IPS DF 4.7 (cell line): Measurements from ENCODE around the gene PLGLB1.
"Not testable (repeated sequence)": the region's sequence is repeated elsewhere in the genome, so short reads cannot be mapped to it uniquely, and the experiment has no call there.

Source experiments
- DNase-seq: peaks from one replicate; pipeline ENCODE4 v3.0.0-alpha.2; 2013; ENCODE audit warnings: low spot score; ENCODE audit errors: extremely low read depth

PLGLB1 gene

DNA sequence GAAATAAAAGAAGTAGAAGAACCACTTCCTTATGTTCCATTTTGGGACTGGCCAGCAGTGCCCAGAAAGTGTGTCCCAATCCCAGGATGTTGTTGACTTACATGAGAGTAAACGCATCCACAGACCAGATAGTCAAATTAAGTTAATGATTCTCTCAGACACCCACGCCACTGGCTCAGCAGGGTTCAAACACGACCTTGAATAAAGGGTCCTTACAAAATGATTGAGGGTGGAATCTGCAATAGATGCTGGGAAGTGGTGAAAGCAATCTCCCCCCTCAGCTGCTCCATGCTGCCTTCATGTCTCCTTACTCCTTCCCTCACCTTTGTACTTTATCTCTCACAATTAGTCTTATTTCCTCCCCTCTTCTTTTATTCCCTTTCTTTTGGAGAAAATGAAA, at the start of gene PLGLB1:
Gene PLGLB1 (minus strand): TSS at position 101 of the 400 bp plus-strand sequence. CDS start 61 bp downstream, at position 40.
- not testable (repeated sequence) for DNase-seq

DNA sequence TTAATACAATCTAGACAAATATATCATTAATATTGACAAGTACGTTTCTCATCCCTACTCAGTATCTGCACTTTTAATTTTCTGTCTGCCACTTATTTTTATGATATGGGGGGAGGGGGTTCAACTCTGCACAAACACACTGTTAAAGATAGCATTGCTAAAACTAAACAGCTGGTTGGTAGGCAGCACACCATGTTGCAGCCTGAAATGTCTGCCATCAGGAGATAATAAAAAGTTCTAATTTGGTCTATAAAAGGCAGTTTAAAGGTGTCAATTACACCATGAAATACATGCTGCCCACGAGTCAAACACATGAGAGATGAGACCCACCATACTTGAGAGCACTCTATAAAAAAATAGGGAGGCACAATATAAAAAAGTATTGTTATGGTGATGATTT, 42.7 kb upstream of the PLGLB1 start:
- not testable (repeated sequence) for DNase-seq

DNA sequence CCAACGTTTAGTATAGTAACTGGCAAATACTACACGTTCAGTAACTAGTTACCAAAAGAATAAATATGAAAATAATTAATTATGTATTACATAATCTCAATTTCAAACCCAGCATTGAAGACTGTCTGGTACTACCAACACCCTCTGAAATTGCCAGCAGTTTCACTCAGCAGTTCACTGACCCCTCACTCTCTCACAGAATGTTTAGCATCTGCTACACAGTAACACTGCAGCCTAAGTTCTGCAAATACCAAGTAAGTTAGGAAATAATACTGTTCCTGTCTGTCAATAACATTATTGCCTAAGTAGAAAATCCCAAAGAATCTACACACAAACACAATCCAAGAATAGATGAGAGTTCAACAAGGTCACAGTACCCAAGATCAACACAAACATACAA, 41.8 kb upstream of the PLGLB1 start:
- not testable (repeated sequence) for DNase-seq

DNA sequence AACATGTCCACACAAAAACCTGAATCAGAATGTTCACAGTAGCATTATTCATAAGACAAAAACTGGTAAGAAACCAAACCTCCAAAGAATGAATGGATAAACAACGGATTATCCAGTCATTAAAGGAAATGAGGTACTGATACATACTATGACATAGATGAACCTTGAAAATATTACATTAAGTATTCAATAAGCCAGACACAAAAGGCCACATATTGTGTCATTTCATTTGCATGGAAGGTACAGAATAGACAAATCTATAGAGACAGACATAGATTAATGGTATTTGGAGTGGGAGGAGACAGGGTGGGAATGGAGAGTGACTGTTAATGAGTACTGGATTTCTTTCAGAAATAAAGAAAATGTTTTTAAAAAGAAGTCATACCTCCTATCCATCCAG, 39.9 kb upstream of the PLGLB1 start:
- not testable (repeated sequence) for DNase-seq

DNA sequence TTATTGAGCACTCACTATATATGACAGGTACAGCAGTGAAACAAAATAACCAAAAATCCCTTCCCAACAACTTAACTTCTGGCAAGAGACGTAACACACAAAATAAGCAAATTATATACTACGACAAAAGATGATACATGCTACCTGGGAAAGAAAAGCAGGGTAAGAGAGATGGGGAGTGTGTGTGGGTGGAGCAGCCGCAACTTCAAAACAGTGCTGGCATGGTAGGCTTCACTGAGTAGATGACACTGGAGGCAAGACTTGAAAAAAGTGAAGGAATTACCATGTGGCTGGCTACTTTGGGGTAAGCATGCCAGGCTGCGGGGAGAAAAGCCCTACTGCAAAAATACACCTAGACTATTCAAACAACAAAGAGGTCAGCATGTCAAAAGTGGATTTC, 36.0 kb upstream of the PLGLB1 start:
- not testable (repeated sequence) for DNase-seq

DNA sequence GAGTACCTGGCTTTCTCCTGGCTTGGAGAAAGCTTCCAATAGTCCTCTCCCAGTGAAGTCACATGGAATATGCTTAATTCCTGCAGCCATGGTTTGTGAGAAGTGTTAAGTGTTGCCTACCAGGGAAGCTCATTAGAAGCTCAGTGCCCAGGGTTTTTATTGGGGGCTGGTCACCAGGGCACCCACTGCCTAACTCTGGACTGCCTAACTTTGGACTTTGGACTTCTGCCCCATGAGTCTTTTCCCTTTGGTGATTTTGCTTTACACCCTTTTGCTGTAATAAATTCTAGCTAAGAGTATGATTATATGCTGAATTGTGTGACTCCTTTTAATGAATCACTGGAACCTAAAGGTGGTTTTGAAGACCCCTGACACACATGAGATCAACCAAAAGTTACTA, 35.2 kb upstream of the PLGLB1 start:
- not testable (repeated sequence) for DNase-seq

DNA sequence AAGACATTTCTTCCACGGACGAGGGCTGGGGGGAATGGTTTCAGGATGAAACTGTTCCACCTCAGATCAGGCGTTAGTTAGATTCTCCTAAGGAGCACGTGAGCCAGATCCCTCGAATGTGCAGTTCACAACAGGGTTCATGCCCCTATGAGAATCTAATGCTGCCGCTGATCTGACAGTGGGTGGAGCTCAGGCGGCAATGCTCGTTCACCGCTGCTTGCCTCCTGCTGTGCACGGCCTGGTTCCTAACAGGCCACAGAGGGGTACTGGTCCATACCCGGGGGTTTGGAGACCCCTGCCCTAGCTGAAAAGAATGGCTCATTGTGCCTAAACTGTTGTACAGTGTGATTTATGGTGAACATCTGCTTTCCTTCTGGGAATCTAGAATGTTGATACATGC, 34.8 kb upstream of the PLGLB1 start:
- DNase-seq, result not testable (repeated sequence)

DNA sequence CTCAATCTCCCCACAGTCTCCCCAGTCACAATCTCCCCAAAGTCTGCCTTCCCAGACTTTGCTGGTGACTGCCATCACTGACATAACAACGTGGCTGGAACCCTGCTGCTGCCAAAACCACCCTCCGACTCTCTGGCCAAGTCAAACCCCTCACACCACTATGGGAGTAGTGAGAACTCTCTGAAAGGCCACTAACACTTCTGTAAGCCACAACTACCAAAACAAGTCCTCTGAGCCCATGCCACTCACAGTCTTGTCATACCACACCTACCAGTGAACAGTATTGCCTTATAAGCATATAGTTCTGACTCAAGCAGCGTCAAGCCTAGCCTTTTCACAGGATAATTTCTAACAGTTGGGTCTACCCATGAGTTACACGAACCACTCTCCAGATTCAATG, 32.7 kb upstream of the PLGLB1 start:
- DNase-seq, result not testable (repeated sequence)

DNA sequence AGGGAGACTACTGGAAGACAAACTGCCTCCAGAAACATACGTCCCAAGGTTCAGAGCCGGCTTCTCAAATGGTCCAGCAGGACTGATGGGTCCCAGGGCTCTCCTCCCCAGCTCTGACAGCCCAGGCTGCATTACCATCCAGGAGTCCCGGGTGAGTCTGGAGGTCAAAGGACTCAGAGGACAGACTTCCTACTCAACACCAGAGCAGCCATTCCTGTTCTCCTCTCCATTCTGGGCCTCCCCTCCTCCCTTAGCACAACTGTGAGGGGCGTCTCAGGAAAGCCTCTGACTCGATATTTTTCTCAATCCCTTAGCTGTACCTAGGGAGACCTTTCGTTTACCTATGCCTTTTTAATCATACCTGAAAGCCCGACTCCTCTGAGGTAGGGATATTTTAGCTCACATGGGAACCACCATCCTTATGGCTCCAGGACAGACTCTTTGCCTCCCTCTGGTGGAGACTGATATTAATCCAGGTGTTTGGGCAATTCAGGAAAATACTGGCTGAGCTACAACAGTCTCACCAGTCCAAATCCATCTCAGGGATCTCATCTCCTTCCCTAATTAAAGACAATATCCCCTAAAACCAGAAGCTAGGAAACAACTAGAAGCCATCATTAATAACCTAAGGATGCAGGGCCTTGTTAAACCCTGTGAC, 19.8 kb upstream of the PLGLB1 start:
- DNase-seq, result not testable (repeated sequence)

DNA sequence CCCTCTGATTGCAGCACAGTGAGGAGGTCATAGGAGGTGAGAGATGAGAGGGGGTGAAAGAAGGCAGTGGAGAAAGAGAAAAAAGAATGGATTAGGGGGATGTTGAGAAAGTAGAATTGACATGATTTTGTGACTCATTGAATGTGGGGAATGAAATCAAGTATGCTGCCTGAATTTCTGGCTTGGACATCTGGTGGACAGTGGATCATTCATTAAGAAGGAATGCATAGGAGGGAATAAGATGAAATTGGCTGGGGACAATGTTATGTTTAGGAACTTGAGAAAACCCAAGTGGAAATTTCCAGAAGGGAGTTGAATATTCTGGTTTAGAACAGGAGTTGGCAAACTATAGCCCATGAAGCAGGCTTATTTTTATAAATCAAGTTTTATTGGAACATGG, 7.0 kb upstream of the PLGLB1 start:
- not testable (repeated sequence) for DNase-seq

DNA sequence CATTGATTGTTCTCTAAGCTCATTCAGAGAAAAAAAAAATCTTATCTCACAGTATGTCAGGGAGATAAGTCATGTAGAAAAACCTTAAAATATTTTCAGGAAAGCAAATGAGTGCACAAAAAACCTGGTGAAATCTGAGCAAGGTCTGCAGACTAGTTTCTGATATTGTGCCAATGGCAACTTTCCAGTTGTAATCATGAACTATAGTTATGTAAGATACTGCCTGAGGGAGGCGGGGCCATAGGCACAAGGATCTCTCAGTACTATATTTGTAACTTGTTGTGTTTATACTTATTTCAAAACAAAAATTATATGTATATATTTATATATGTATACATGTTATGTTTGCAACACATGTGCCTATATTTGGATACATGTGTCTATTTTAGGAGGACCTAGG, 5.2 kb upstream of the PLGLB1 start:
- not testable (repeated sequence) for DNase-seq

DNA sequence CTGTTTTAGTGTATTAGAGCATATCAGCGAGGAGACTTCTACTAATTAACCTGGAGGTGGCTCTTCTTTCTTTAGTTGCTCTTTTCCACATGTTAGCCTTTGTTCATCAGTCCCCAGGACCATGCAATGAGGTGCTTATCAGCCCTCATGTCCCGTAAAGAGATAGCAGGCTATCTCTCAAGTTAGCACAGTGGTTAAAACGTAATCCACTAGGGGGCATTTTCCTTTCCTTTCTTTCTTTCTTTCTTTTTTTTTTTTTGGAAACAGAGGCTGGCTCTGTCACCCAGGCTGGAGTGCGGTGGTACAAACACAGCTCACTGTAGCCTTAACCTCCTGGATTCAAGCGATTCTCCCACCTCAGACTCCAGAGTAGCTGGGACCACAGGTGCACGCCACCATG, 4.3 kb upstream of the PLGLB1 start:
- DNase-seq, result not testable (repeated sequence)

DNA sequence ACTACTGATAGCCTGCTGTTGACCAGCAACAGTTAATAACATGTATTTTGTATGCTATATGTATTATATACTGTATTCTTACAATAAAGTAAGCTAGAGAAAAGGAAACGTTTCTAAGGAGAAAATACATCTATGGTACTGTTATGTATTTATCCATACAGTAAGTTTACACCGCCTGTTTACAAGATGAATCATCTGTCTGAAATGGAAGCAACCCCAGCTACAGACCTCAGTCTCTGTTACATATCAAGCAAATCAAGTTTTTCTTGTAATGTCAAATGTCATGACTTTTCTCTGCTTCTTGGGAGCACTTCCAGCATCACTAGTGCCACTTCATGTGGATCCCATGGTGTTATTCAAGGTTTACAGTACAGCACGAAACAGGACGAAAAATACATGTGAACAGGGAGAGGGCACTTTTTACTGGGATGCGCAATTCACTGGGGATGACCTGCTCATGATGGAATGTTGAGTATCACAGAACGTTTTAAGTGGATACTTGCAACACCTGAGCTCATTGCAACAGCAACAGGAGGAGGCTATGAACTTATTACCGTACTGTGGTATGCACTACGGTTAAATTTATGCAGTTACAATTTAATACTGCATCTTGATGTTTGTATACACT, 2.5 kb upstream of the PLGLB1 start:
- not testable (repeated sequence) for DNase-seq

DNA sequence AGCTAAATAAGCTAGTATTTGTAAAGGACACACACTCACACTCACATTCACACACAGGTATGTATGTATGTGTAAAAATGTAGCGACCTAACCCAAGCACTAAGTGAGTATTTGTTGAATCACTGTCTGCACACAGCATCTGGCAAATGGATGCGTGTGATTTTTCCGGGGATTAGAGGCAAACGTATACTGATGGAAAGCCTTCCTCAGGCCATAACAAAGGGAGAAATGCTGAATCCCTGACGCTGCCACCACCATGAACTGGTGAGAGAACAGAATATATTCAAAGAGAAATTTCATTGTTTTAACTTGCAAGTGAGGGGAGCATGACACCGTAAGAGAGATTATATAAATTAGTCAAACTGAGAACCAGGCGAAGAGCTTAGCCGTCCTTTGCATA, 601 bp downstream of the PLGLB1 start:
- not testable (repeated sequence) for DNase-seq

DNA sequence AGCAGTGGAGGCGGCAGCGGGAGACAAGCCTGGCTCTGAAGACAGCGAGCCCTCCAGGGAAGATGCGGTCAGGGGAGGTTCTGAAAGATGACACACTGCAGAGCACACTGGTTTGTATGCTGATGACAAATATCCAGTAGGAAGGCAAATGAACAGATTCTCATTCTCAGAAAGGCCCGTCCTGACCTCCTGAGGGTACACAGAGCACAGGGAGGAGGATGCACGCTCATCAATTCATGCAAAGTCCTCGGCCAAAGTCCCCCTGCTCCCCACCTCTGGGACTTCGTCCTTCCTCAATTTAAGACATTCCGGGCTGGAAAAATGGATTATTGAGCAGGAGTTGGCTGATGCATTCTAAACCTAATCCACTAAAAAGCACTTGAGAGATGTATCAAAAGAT, 2.6 kb downstream of the PLGLB1 start:
- DNase-seq, result not testable (repeated sequence)

DNA sequence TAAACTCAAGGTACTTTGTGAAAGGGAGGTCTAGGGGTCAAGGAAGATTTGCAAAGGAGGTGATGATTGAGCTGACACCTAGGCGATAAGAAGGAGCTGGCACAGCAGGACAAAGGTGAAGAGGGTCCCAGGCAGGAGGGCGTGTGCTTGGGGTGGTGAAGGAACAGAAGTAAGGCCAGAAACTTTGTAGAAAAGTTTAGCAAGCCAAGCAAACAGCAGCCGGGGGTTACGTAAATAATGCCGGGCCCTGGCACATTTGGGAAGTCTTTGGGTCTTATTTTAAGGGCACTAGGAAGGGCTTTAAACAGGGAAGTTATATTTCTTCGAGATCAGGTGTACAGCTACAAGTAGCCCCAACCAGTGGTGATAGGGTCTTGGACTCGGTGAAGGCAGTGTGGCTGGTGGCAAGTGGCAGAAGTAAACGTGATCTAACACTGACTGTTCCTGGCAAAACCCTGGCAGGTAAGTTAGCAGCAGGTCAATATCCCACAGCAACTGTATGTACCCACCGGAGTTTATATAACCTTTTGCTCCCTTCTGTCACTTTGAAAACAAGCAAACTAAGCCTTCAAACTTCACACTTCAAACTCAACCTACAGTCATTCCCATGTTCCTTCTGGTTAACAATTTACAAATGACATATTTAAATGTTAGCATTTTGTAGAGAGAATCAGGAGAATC, 7.0 kb downstream of the PLGLB1 start:
- not testable (repeated sequence) for DNase-seq

DNA sequence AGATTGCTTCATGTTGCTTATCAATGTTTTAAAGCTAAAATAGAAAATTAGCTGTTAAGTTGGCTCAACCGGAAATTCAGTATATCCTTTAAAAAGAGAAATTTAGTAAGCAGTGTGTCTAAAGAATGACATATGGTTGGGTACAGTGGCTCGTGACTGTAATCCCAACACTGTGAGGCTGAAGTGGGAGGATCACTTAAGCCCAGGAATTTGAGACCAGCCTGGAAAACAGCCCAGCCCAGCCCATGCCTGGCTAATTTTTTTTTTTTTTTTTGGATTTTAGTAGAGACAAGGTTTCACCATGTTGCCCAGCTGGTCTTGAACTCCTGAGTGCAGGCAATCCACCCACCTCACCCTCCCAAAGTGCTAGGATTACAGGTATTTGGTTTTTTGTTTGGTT, 17.2 kb downstream of the PLGLB1 start:
- DNase-seq, result not testable (repeated sequence)
